IgD-negative memory B cell (primary cell): ENCODE measurements around the gene CXCL10. TPM values are rescaled to one million over a fixed set of nuclear protein-coding genes. Genes with fewer than 3 reads are reported as not detected.

Experiments
- H3K27ac Mint-ChIP-seq, 3 donors: one replicate each; pipeline ENCODE4 v1.8.0; 2020 to 2022; ENCODE audit warnings: mild to moderate bottlenecking in 3 of 3, mixed read lengths in 3 of 3, moderate library complexity in 1 of 3
- H3K27me3 Mint-ChIP-seq: one replicate; pipeline ENCODE4 v1.8.0; 2021; ENCODE audit warnings: mixed read lengths
- H3K36me3 Mint-ChIP-seq: one replicate; pipeline ENCODE4 v1.8.0; 2020; ENCODE audit warnings: mild to moderate bottlenecking, mixed read lengths
- H3K4me1 Mint-ChIP-seq, 3 donors: one replicate each; pipeline ENCODE4 v1.8.0; 2020 to 2022; ENCODE audit warnings: mixed read lengths in 3 of 3, mild to moderate bottlenecking in 1 of 3
- H3K4me3 Mint-ChIP-seq, 4 donors: one replicate each; pipeline ENCODE4 v1.8.0; 2020 to 2022; ENCODE audit warnings: mild to moderate bottlenecking in 4 of 4, mixed read lengths in 4 of 4, moderate library complexity in 3 of 4
- H3K9me3 Mint-ChIP-seq, 3 donors: one replicate each; pipeline ENCODE4 v1.8.0; 2020 to 2021; ENCODE audit warnings: mixed read lengths in 3 of 3, mild to moderate bottlenecking in 1 of 3
- polyA plus RNA-seq: library from polyadenylated mRNA; unstranded; fragments of 300-500 nt; fragmentation: Illumina TruSeq; gene quantifications from one replicate; pipeline ENCODE4 v1.2.3, GENCODE V29; 2021

Gene CXCL10
- polyA plus RNA-seq, 1 donor from 2014 or later: 0.58 TPM

- no peaks in the 10 kb centered on the region for H3K27me3 Mint-ChIP-seq
- H3K4me1 Mint-ChIP-seq: peaks cover 31 to 37% (median 31%) of the 10 kb centered on the region in 3 donors
- peak overlapping the region; percentile 96 to 99 (median 98) for H3K4me3 Mint-ChIP-seq
- H3K9me3 Mint-ChIP-seq: no peaks in the 10 kb centered on the region
- peak overlapping the region; percentile 96 to 97 (median 96) for H3K27ac Mint-ChIP-seq
- peaks cover 2% of the 10 kb centered on the region for H3K36me3 Mint-ChIP-seq
Measured at GRCh38 chr4:75989846-75990528, 33.3 kb downstream of the CXCL10 start.

GRCh38 chr4:75985116-75985515 is 38.2 kb downstream of the CXCL10 start:
- H3K27me3 Mint-ChIP-seq: no peaks in the 10 kb centered on the region
- H3K27ac Mint-ChIP-seq: no peak overlapping the region
- peaks cover 26 to 34% (median 27%) of the 10 kb centered on the region in 3 donors for H3K4me1 Mint-ChIP-seq
- peaks cover 18% of the 10 kb centered on the region for H3K36me3 Mint-ChIP-seq
- H3K4me3 Mint-ChIP-seq: no peak overlapping the region
- no peaks in the 10 kb centered on the region for H3K9me3 Mint-ChIP-seq

GRCh38 chr4:75980576-75980975 is 42.7 kb downstream of the CXCL10 start:
- Mint-ChIP-seq H3K9me3 (no peaks in the 10 kb centered on the region), H3K36me3 (peaks cover 34% of the 10 kb centered on the region), H3K27me3 (no peaks in the 10 kb centered on the region), H3K27ac (peak overlapping the region in 1 of 3 donors; percentile 18), H3K4me3 (no peak overlapping the region), H3K4me1 (peaks cover 0 to 4% (median 3%) of the 10 kb centered on the region in 3 donors)

GRCh38 chr4:75976177-75976576 is 47.1 kb downstream of the CXCL10 start:
- Mint-ChIP-seq H3K36me3 (peaks cover 28% of the 10 kb centered on the region), H3K9me3 (no peaks in the 10 kb centered on the region), H3K4me1 (no peaks in the 10 kb centered on the region), H3K27ac (no peak overlapping the region), H3K27me3 (no peaks in the 10 kb centered on the region), H3K4me3 (no peak overlapping the region)

- H3K27me3 Mint-ChIP-seq: no peaks in the 10 kb centered on the region
- H3K4me3 Mint-ChIP-seq: no peak overlapping the region
- H3K9me3 Mint-ChIP-seq: no peaks in the 10 kb centered on the region
- peaks cover 23% of the 10 kb centered on the region for H3K36me3 Mint-ChIP-seq
- H3K27ac Mint-ChIP-seq: peak overlapping the region in 1 of 3 donors; percentile 35
- no peaks in the 10 kb centered on the region for H3K4me1 Mint-ChIP-seq
Measured at GRCh38 chr4:75973766-75974165, 49.5 kb downstream of the CXCL10 start.

Other genes starting within 250 kb of the CXCL10 start
- not detected for gene PPEF2, start 121.0 kb downstream of the CXCL10 start, polyA plus RNA-seq
- 111 TPM for gene NAAA, start 82.5 kb downstream of the CXCL10 start, polyA plus RNA-seq
- gene SDAD1, start 32.6 kb downstream of the CXCL10 start, polyA plus RNA-seq: 72.3 TPM
- gene CXCL9, start 16.0 kb downstream of the CXCL10 start, polyA plus RNA-seq: not detected
- gene CXCL11, start 12.6 kb upstream of the CXCL10 start, polyA plus RNA-seq: not detected
- not detected for gene ART3, start 51.2 kb upstream of the CXCL10 start, polyA plus RNA-seq
- 34.8 TPM for gene NUP54, start 124.9 kb upstream of the CXCL10 start, polyA plus RNA-seq
- gene SCARB2, start 190.3 kb upstream of the CXCL10 start, polyA plus RNA-seq: 12.2 TPM
- not detected for gene FAM47E, start 228.2 kb upstream of the CXCL10 start, polyA plus RNA-seq